A673 (cell line): ENCODE data around the gene TMC1. TPM values are rescaled to one million over a fixed set of nuclear protein-coding genes. Genes with fewer than 3 reads are reported as not detected.

ENCODE experiments used
- BruUV-seq: library from RNA; stranded (reverse); fragments of 400-500 nt; replicated peaks from 2 replicates; lab custom pipeline; 2021; lab: Mats Ljungman, UMichigan
- CTCF ChIA-PET: fragments of 300-600 bp; sonication (Branson Sonifier 250); formaldehyde crosslinking; loops from one replicate; lab custom pipeline; 2022; ENCODE audit warnings: antibody characterized with exemption; lab: Charles Lee
- POLR2A ChIA-PET: fragments of 300-600 bp; sonication (Branson Sonifier 250); formaldehyde crosslinking; loops from one replicate; lab custom pipeline; 2022; ENCODE audit warnings: antibody characterized with exemption; ENCODE audit not compliant: low non-redundant PET; lab: Charles Lee
- DNase-seq: peaks from one replicate; pipeline ENCODE4 v3.0.0-alpha.2; 2015; ENCODE audit warnings: low spot score
- H3K27ac ChIP-seq: fragments of 200-600 bp; sonication (generic); 2 replicates; pipeline ENCODE4 v1.5.1; 2016; ENCODE audit warnings: mixed run types, low read depth, mild to moderate bottlenecking, mixed read lengths, antibody characterized with exemption, low read length; ENCODE audit not compliant: poor library complexity, severe bottlenecking
- H3K27me3 ChIP-seq: fragments of 200-600 bp; sonication (generic); replicated peaks from 2 replicates; pipeline ENCODE4 v1.6.1; 2017; ENCODE audit warnings: mixed run types, low read depth, mild to moderate bottlenecking, mixed read lengths, antibody characterized with exemption, low read length; ENCODE audit not compliant: insufficient read depth, poor library complexity
- H3K36me3 ChIP-seq: fragments of 200-600 bp; sonication (generic); 2 replicates; pipeline ENCODE4 v1.6.1; 2016; ENCODE audit warnings: mixed run types, mild to moderate bottlenecking, mixed read lengths, antibody characterized with exemption, low read length; ENCODE audit not compliant: insufficient read depth, poor library complexity, severe bottlenecking
- H3K4me1 ChIP-seq: fragments of 200-600 bp; sonication (generic); 2 replicates; pipeline ENCODE4 v1.6.1; 2017; ENCODE audit warnings: mixed run types, mild to moderate bottlenecking, mixed read lengths, antibody characterized with exemption, low read length; ENCODE audit not compliant: insufficient read depth, poor library complexity, severe bottlenecking
- H3K4me3 ChIP-seq: fragments of 200-600 bp; sonication (generic); 2 replicates; pipeline ENCODE4 v1.5.1; 2016; ENCODE audit warnings: low read depth, mixed run types, mild to moderate bottlenecking, mixed read lengths, low read length; ENCODE audit not compliant: poor library complexity, severe bottlenecking
- H3K9me3 ChIP-seq: fragments of 200-600 bp; sonication (generic); 2 replicates; pipeline ENCODE4 v1.6.1; 2016; ENCODE audit warnings: mixed run types, low read depth, mild to moderate bottlenecking, mixed read lengths, antibody characterized with exemption, low read length; ENCODE audit not compliant: poor library complexity, severe bottlenecking
- CTCF ChIP-seq: fragments of 300-800, 200-600 bp; sonication (generic); conservative IDR thresholded peaks from 2 replicates; pipeline ENCODE4 v1.5.1; 2017; ENCODE audit warnings: low read depth, mild to moderate bottlenecking, antibody characterized with exemption, low read length, moderate library complexity, mixed read lengths
- EZH2 ChIP-seq: fragments of 200-600 bp; sonication (generic); IDR thresholded peaks from 2 replicates; pipeline ENCODE4 v1.6.1; 2017; ENCODE audit warnings: borderline replicate concordance, low read depth, mild to moderate bottlenecking, mixed read lengths, antibody characterized with exemption, low read length; ENCODE audit not compliant: poor library complexity, severe bottlenecking
- intact Hi-C: fragments of 100-400 bp; cut with micrococcal nuclease; formaldehyde crosslinking; loops from one replicate; pipeline ENCODE4 v1.10.0; 2022; ENCODE audit not compliant: unreplicated experiment
- total RNA-seq: library from RNA; stranded (reverse); gene quantifications from 2 replicates; pipeline ENCODE4 v1.2.3, GENCODE V29; 2021

TMC1 gene
- total RNA-seq, 1 experiment from 2014 or later, result 0.75 TPM

- Histone ChIP-seq H3K4me3 (no peak overlapping the region), H3K27ac (no peak overlapping the region), H3K36me3 (no peaks in the 10 kb centered on the region), H3K9me3 (no peaks in the 10 kb centered on the region), H3K27me3 (no peaks in the 10 kb centered on the region), H3K4me1 (no peaks in the 10 kb centered on the region)
- ChIA-PET CTCF (no interaction called here), POLR2A (no interaction called here)
- no peak for DNase-seq
- intact Hi-C loops, result no loop called here
- TF ChIP-seq CTCF, result no peak
- TF ChIP-seq EZH2, result no peak
- no TSS peak for BruUV-seq
Measured at GRCh38 chr9:72834994-72835393, 313.6 kb downstream of the TMC1 start.

GRCh38 chr9:72836790-72837189 lies 315.4 kb downstream of the TMC1 start:
- H3K27me3 ChIP-seq, result no peaks in the 10 kb centered on the region
- intact Hi-C loops, result loop anchor here (1.0 kb wide), 1 partner anchor 24 kb away; no protein-coding TSS in a partner anchor
- H3K9me3 ChIP-seq, result no peaks in the 10 kb centered on the region
- H3K4me1 ChIP-seq, result no peaks in the 10 kb centered on the region
- no peaks in the 10 kb centered on the region for H3K36me3 ChIP-seq
- no peak for TF ChIP-seq CTCF
- no peak for TF ChIP-seq EZH2
- BruUV-seq, result no TSS peak
- no peak overlapping the region for H3K27ac ChIP-seq
- CTCF ChIA-PET, result interaction anchor here (0.6 kb wide), 1 partner anchor 244 kb away, joined by 4 read pairs; no protein-coding TSS in a partner anchor
- POLR2A ChIA-PET, result no interaction called here
- no peak overlapping the region for H3K4me3 ChIP-seq
- no peak for DNase-seq

GRCh38 chr9:72839085-72839484 lies 317.7 kb downstream of the TMC1 start:
- no peak for DNase-seq
- TF ChIP-seq EZH2, result no peak
- no peak for TF ChIP-seq CTCF

More at GRCh38 chr9:72839085-72839484, 317.7 kb downstream of the TMC1 start:
- BruUV-seq, result no TSS peak
- Histone ChIP-seq H3K27ac (no peak overlapping the region), H3K4me1 (peaks cover 5% of the 10 kb centered on the region), H3K9me3 (no peaks in the 10 kb centered on the region), H3K4me3 (no peak overlapping the region), H3K27me3 (no peaks in the 10 kb centered on the region), H3K36me3 (no peaks in the 10 kb centered on the region)
- ChIA-PET CTCF (interaction anchor here (0.7 kb wide), 1 partner anchor 1962 kb away, joined by 3 read pairs; no protein-coding TSS in a partner anchor), POLR2A (no interaction called here)
- intact Hi-C loops, result no loop called here
